Activated T-cell treated with anti-CD3 and anti-CD28 coated beads for 4 hours (primary cell): ENCODE data around the gene E2F4.

Experiments used
- DNase-seq: peaks from one replicate; pipeline ENCODE4 v3.0.0-alpha.2; 2020

Gene E2F4

DNA sequence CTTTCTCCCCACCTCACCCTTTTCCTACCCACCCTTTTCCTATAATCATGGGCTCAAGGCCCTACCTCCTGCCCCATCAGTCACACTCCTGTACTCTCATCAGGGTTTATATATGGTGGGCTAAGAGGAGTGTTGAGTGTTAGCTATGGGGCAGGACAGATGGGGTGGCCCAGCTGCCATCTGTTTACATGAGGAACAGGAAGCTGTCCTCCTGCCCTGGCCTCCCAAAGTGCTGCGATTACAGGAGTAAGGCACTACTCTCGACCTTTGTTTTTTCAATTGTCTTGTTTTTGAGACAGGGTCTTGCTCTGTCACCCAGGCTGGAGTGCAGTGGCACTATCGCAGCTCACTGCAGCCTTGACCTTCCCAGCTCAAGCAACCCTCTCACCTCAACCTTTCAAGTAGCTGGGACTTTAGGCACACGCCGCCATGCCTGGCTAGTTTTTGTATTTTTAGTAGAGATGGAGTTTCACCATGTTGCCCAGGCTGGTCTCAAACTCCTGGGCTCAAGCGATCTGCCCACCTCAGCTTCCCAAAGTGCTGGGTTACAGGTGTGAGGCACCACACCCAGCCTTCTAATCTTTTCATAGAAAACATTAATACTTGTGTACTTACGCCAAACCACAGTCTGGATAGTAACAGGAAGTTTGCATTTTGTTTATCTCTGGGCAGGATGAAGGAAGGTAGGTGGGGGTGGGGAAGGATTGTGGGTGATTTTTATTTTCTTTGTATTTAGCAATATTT is 33.9 kb upstream of the E2F4 start:
- DNase-seq: no peak

DNA sequence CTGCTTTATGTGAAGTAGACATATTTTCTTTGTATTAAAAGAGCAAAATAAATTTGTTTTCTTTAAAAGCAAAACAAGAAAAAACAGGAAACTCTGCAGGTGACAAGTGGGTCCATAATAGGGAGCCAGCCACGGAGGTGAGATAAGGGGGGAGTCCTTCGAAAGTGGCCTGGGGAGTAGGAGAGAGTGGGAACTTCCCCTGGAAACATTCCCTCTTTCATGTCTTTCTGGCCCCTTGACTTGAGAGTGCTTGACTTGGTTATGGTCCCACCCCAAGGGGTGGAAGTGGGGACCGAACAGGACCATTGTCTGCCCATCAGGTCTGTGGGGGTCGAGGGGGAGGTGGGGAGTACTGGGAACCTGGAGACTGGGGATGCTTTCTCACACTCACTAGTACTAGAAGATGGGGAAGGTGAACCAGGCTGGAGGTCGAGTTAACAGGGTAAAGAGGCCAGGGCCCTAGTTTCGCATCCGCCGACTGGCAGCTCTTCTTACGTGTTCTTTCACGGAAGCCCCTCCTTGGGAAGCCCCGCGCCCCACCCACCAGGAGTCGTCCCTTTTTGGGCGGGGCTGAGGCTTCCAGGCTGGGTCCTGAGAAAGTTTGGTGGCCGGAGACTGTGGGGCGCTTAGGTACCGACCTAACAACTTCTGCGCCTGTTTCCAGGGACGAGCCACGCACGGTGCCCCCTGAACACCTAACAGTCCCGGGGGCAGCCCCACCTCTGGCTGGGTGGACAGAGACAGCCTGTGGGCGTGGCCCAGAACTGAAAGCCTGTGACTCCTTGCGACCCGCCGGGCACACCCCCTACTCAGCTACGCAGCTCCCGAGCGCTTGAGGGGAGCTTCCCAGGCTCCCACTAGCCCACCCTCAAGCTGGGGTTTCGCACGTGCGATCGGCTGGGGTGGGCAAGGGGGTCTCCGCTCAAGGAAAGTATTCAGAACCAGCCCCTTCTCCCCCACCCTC is 33.0 kb upstream of the E2F4 start:
- peak; percentile 71 for DNase-seq

DNA sequence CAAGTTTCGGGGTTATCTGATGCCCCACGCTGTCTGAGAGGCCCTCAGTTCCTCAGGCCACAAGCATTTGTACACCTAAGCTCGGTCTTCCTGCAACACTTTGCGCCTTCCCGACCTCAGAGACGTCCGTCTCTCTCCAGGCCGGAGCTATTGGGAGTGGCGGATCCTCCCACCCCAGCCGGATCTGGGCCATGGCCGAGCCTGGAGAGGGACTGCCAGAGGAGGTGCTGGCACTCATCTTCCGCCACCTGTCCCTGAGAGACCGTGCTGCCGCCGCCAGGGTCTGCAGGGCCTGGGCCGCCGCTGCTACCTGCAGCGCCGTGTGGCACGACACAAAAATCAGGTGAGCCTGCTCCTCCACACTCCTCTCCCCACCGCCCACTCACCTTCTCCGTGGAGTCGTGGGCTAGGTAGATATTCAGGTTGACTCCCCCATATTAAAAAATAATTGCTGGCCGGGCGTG is 30.3 kb upstream of the E2F4 start:
- no peak for DNase-seq

DNA sequence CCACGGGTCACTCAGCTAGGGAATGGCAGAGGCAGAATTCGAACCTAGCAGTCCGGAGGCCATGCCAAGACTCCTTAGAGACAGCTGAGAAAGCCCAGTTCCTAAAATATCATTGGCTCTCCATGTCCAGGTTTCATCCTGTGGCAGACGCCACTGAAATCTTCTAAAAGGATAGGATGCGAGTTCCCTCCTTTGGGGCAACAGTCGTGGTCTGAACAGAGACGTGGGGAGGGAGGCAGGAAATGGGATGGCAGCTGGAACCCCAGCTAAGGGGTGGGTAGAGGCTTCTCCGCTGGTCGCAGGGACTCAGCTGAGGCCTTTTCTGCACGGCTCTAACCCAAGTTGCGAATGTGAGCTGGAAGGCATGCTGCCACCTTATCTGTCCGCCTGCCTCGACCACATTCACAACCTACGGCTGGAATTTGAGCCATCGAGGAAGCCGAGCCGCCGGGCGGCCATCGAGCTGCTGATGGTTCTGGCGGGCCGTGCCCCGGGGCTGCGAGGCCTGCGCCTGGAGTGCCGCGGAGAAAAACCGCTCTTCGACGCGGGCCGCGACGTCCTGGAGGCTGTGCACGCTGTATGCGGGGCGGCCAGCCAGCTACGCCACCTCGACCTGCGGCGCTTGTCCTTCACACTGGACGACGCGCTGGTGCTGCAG is 29.3 kb upstream of the E2F4 start:
- DNase-seq: no peak

DNA sequence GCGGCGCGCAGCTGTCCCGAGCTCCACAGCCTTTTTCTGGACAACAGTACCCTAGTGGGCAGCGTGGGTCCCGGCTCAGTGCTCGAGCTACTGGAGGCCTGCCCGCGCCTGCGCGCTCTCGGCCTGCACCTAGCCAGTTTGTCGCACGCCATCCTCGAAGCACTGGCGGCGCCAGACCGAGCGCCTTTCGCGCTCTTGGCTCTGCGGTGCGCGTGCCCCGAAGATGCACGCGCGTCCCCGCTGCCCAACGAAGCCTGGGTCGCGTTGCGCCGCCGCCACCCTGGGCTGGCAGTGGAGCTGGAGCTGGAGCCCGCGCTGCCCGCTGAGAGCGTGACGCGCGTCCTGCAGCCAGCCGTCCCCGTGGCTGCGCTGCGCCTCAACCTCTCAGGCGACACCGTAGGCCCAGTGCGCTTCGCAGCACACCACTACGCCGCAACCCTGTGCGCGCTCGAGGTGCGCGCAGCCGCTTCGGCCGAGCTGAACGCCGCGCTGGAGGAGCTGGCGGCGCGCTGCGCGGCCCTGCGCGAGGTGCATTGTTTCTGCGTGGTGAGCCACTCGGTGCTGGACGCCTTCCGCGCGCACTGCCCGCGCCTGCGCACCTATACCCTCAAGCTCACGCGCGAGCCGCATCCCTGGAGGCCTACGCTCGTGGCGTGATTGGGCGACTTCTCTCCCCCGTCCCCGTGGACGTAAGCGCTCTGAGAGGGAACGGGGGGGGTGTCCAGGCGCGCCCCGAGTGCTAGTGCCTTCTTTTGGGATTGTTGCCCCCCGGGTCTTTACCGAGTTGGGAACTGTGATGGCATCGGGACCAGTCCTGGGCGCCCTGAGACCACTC is 28.6 kb upstream of the E2F4 start:
- no peak for DNase-seq

DNA sequence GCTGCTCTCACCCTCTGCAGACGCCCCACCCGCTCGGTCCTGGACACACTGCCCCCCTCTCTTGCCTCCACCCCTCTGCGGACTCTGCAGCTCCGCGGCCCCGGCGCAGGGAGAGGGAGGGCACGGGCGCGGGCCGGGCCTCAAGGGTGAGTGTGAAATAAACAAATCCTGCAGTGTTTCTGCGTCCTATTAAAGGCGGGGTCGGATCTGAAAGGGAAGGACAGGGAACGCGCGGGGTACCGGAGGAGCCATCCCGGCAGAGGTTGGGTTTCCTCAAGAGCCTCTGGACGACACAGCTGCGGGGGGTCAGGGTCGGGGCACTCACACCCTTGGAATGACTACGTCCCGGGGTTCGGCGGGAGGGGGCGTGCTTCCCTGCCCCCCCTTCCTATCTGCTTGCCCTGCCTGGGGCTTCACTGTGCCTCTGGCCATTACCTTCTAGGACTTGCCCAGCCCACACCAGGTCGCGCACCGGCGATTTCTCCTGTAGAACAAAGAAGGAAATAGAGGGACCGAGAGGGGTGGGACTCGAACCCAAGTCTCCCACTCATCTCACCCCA is 27.9 kb upstream of the E2F4 start:
- no peak for DNase-seq

DNA sequence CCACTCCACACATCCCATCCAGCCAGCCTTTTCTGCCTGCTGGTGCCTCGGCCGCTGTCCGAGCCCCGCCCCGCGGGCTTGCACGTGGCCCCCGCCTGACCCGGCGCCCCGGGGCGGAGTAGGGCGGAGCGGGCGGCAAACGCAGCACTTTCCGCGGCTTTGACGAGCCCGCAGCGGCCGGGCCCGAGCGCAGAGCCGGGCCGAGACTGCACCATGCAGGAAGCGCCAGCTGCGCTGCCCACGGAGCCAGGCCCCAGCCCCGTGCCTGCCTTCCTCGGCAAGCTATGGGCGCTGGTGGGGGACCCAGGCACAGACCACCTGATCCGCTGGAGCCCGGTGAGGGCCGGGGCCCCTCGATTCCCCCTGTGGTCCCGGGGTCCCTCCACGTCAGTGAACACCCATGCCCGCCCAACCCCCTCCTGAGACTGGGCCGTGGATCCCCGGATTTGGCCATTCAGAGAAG is 27.3 kb upstream of the E2F4 start, which contains the start of gene HSF4:
HSF4 (plus strand) TSS at position 147 of the 463 bp plus-strand sequence; CDS start at position 214, 67 bp downstream.
- DNase-seq: no peak

DNA sequence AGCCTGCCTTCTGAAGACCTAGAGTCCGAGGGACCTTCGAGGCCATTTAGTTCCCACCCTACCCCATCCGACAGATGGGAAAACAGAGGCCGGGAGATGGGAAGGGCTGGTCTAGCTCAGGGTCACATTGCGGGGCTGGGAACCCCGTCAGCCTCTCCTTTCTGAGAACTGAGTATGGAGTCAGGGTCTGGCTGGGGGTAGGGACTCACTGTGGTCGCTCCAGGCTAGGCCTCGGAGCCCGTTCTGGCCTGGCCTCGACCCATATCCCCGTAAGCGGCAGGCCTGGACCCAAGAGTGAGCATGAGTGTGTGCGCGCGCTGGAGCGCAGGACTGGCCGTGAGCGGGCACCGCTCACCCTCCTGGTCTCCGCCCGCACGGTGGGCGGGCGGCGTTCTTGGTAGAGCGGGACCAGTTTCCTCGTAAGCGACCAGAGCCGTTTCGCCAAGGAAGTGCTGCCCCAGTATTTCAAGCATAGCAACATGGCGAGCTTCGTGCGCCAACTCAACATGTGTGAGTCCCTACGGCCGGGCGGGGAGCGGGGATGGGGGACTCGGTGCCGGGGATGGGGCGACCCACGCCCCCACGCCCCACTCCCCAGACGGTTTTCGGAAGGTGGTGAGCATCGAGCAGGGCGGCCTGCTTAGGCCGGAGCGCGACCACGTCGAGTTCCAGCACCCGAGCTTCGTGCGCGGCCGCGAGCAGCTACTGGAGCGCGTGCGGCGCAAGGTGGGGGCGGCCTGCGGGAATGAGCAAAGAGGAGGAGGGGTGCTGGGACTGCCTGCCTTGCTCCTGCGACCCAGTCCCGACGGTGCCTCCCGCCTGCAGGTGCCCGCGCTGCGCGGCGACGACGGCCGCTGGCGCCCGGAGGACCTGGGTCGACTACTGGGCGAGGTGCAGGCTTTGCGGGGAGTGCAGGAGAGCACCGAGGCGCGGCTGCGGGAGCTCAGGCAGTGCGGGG is 26.6 kb upstream of the E2F4 start:
- no peak for DNase-seq

DNA sequence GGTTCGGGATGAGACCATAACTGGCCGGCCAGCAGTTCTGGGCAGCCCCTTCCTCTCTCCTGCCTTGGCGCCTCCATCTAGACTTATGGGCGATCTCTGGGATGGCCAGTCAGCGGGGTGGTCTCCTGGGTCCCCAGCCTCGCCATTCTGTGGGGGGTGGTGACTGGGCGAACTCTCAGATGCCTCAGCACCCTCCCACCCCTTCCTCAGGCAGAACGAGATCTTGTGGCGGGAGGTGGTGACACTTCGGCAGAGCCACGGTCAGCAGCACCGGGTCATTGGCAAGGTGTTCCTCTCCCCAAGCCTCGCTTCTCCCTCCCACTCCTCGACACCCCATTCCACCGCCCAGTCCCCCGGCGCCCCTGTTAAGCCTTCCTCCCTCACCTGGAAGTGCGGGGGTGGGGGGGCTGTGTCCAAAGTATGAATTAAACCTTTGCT is 25.8 kb upstream of the E2F4 start:
- no peak for DNase-seq

DNA sequence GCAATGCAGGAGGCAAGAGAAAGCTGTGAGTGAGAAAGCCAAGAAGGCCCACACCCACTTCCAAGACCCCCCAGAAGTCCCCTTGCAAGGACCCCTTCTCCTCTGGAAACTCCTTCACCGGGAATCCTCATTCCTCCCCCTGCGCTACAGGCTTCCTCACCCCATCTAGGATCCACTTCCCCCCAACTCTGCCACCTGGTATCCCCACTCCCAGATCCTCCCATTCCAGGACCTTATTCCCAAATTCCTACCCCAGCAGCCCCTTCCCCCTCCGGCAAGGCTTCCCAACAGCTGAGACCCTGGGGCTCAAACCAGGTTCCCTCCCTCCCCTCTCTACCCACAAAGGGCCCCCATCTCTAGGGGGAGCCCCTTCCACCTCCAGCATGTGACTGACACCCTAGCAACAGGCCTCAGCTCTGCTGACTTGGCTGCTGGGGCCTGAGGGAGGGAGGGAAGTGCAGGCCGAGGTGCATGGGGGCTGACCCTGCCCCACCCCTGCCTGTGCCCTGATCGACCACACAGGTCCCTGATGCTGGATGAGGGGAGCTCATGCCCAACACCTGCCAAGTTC is 25.3 kb upstream of the E2F4 start:
- no peak for DNase-seq

DNA sequence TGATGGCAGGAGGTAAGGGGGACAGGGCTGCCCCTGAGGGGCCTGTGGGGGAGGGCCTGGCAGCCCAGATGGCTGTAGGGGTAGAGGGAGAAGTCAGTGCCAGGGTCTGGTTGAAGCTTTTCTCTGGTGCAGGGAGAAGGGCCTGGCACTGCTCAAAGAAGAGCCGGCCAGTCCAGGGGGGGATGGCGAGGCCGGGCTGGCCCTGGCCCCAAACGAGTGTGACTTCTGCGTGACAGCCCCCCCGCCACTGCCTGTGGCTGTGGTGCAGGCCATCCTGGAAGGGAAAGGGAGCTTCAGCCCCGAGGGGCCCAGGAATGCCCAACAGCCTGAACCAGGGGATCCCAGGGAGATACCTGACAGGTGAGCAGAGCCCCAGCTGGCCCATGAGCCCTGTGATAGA is 24.4 kb upstream of the E2F4 start:
- no peak for DNase-seq

DNA sequence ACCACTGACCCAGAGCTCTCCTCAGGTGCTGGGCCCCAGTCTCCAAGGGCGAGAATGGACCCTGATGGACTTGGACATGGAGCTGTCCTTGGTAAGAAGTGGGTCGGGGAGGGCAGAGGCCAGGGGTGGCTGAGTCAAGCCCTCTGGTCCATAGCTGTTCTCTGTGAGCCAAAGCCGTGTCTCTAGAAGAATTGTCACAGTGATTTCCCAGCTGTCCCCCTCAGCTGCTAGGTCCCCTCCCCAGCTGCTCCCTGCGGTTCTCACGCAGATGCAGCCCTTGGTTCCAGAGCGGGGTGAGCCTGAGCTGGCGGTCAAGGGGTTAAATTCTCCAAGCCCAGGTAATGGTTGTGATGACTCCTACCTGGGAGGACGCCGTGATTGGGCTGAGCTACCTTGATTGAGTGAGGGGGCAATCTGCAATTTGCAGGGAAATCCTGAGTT is 22.9 kb upstream of the E2F4 start:
- DNase-seq: no peak

DNA sequence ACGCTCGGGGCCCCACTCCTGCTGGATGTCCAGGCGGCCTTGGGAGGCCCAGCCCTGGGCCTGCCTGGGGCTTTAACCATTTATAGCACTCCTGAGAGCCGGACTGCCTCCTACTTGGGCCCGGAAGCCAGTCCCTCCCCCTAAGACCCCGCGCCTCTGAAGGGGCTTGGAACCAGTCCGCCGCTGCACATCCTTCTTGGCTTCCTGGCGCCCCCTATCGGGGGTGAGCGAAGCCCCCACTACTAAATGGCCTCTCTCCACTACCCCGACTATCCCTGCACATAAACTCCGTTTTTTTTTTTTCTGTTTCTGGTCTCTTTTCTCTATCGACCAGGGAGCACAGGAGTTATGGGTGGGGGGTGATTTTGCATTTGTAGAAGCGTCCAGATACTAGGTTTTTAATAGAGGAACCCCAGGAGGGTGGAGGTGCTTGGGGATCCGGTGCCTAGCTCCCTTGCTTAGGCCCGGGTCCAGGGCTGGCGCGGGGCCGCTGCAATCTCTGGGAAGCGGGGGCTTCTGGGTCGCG is 22.2 kb upstream of the E2F4 start:
- DNase-seq: no peak

DNA sequence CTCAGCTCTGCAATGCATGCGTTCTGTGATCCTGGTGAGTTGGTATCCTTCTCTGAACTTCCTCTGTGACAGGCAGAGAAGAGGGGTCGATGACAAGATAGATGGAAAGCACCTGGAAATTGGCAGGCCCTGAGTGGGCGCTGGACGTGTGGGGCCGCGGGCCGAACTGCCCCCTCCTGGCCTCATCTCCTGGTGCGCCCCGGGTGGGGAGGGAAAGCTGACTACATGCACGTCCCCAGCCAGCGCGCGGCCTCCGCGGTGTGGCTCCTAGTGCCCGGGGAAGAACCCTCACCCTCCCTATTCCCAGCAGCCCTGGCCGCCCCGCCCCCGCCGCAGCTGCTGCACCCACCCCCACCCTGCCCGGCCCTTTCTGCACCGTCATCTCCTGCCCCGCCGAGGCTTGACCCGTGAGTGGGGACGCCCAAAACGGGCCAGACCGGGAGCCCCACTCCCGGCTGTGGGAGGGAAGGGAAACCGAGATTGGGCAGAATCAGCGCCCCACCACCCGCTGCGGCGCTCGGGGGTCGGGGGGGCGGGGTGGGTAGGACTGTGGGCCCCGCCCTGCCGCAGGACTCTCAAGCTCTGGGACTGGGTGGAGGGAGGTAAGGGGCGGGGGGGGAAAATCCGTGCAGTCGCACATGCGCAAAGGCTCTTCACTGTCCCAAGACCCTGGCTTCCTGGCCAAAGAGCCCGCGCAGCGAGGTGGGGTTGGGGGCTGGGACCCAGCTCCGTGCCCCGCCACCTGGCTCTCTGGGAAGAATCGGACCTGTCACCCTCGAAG is 21.6 kb upstream of the E2F4 start, which contains the start of gene NOL3:
NOL3 (plus strand) TSS at position 371 of the 781 bp plus-strand sequence.
- no peak for DNase-seq

DNA sequence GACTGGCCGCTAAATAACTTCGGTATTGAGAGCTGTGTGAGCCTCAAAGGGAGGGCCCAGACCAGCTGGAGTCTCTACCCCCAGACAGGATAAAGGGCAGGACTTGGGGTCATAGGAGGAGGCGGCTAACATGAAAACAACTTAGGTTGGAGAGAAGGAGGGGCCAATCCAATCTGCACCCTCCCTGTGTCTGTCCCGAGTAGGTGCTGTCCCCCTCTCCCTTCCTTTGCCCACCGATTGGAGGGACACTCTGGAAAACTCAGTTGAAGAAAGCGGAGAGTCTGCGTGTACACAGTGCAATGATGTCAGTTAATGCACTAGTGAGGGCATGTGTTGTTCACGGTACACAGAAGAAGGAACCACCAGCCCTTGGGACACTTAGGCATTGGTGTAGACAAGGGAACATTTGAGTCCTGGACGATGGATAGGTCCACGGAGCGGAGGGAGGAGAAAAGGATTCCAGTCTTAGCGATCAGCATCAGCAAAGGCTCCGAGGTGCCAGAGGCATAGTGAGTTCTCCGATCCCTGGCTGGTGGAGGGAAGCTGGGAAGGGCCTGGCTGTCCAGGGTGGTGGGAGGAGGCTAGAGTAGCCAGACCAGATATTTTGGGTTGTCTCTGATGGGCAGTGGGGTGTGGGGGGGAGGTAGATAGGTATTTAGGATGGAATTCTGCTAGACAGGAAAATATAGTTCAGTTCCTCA is 20.9 kb upstream of the E2F4 start:
- DNase-seq: no peak

DNA sequence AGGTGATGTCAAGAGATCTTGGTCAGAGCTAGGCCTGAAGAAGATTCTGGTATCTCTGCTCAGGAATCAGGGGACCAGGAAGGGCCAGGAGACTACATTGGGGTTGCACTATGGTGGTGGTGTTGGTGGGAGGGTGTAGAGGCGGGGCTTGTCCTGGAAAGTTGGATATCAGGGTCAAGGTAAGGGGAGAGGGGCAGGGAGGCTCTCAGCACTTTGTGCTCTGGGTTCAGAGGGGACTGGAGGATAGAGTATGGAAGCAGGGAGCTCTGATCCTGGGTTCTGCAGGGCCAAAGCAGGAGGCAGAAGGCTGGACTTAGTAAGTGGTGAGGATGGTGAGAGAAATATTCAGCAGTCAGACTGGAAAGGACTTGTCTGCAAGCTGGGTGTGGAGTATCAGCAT is 18.6 kb upstream of the E2F4 start:
- no peak for DNase-seq

DNA sequence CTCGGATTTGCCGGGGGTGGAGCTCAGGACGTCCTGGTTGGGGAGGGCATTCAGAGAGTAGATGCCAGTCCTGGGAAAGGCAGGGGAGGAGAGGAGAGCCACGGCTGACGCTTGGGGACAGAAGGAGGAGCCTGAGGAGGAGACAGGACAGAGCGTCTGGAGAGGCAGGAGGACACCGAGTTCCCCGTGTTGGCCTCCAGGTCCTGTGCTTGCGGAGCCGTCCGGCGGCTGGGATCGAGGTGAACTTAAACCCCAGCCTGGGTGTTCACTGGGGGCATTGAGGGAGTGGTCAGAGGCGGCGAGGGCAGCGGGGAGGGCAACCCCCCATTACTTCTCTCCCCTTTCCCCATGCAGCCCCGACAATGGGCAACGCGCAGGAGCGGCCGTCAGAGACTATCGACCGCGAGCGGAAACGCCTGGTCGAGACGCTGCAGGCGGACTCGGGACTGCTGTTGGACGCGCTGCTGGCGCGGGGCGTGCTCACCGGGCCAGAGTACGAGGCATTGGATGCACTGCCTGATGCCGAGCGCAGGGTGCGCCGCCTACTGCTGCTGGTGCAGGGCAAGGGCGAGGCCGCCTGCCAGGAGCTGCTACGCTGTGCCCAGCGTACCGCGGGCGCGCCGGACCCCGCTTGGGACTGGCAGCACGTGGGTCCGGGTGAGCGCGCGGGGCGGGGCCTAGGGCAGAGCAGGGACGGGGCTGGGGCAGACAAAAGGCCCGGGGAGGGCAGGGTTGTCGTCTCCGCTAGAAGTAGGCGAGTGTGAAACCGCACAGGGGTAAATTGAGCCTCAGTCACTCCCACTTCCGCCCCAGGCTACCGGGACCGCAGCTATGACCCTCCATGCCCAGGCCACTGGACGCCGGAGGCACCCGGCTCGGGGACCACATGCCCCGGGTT is 17.9 kb upstream of the E2F4 start:
- DNase-seq: no peak
